ENCODE measurements around the gene KRR1. TPM values are rescaled to one million over a fixed set of nuclear protein-coding genes. Genes with fewer than 3 reads are reported as not detected.
A peak's percentile ranks its signal among the peaks of the same experiment; 100 is the strongest.

KRR1 gene
- total and polyA plus RNA-seq, 2 of the 13 experiments (the other 11 are each of a cell fraction or from before 2014, with no cell fraction given), result 19.3 to 103 TPM

- 0 out of 2 replicates have a peak, but pooled peaks have one; percentile 27 for TF ChIP-seq RERE (CRISPR knock-in tag; IDR thresholded peaks at IDR 0.05; ENCODE audit: low read depth)
- TF ChIP-seq U2AF1 (optimal IDR thresholded peaks at IDR 0.05; ENCODE audit: low read depth, low read length), result no peak
- TF ChIP-seq CENPBD1 (CRISPR knock-in tag; IDR thresholded peaks at IDR 0.05; ENCODE audit: borderline replicate concordance, low read depth), result no peak
- no peak; the same call in 1 of the 2 replicates for TF ChIP-seq ZBTB8A (CRISPR knock-in tag; IDR thresholded peaks at IDR 0.05; ENCODE audit: borderline replicate concordance, low read depth)
- no peak for TF ChIP-seq ZSCAN30 (CRISPR knock-in tag; IDR thresholded peaks at IDR 0.05)
- TF ChIP-seq KIAA2018 (CRISPR knock-in tag; IDR thresholded peaks at IDR 0.05; ENCODE audit: borderline replicate concordance), result no peak
- TF ChIP-seq AGO2 (optimal IDR thresholded peaks at IDR 0.05; ENCODE audit: low read depth, low read length), result no peak
- TF ChIP-seq POLR2AphosphoS5 (IDR thresholded peaks at IDR 0.05; ENCODE audit: low read depth, low read length), result peak; percentile 84
- peak; percentile 89 for TF ChIP-seq ERF (CRISPR knock-in tag; IDR thresholded peaks at IDR 0.05)
- TF ChIP-seq SYNCRIP (IDR thresholded peaks at IDR 0.05; ENCODE audit: insufficient read depth, low read depth, low read length), result no peak
- TF ChIP-seq BCL6 (CRISPR knock-in tag; IDR thresholded peaks at IDR 0.05), result peak; percentile 50; the same call in 1 of the 2 replicates
- peak; percentile 97 for TF ChIP-seq TAF1 (CRISPR knock-in tag; IDR thresholded peaks at IDR 0.05)
- TF ChIP-seq FOXP1 (IDR thresholded peaks at IDR 0.05), result no peak
- TF ChIP-seq FOXP1 (CRISPR knock-in tag; IDR thresholded peaks at IDR 0.05), result no peak; the same call in 1 of the 2 replicates
- peak; percentile 81 for TF ChIP-seq ZMYM2 (CRISPR knock-in tag; IDR thresholded peaks at IDR 0.05)
Observed at GRCh38 chr12:75511116-75512048, at the start of gene KRR1 (continued).
